ENCODE data around the gene TTLL1. TPM values are rescaled to one million over a fixed set of nuclear protein-coding genes. Genes with fewer than 3 reads are reported as not detected.

The TTLL1 gene
- total and polyA plus RNA-seq, 2 of the 4 experiments (the other 2 are of a cell fraction): 10.8 to 13.2 TPM

DNA sequence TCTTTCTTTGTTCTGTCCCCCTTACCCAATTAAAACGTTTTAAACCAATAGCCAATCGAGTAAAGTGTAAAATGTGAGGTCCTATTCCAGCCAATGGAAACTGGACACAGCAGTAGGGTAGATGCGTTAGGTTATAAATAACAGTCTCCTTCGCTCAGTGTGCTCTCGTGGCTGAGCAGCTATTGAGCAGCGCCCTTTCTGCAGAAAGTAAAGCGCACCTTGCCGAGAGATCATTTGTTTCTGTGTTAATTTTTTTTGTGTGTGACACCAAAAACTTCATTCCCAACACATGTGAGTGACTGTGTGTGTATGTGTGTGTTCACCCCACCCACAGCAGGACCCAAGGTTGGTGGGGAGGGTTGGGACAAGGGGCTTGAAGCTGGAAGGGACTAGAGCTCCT, 7.2 kb upstream of the TTLL1 start:
- dilution Hi-C loops (cut with HindIII; ENCODE audit: low sequenced_read_pairs, unreplicated experiment): no loop called here
- no peaks in the 10 kb centered on the region for H3K9me1 ChIP-seq (ENCODE audit: insufficient read depth, low read length)
- H4K5ac ChIP-seq (ENCODE audit: low read depth, low read length): no peak overlapping the region
- H3K79me1 ChIP-seq (ENCODE audit: low read depth in 1 of 2, low read length in 2 of 2): no peaks in the 10 kb centered on the region
- H3K4ac ChIP-seq (ENCODE audit: low read depth, low read length): no peak overlapping the region
- H3K27me3 ChIP-seq (ENCODE audit: control insufficient read depth, insufficient read depth, low read length): no peaks in the 10 kb centered on the region
- no peak overlapping the region for H3K27ac ChIP-seq (ENCODE audit: insufficient read depth, low read length)
- DNase-seq: no peak
- H3K56ac ChIP-seq (ENCODE audit: extremely low read depth, insufficient read depth, low read length): no peak overlapping the region
- H4K8ac ChIP-seq (ENCODE audit: low read depth in 2 of 2, low read length in 2 of 2): no peak overlapping the region
- no CpG with 5 or more reads among the region's 8 CpGs for WGBS, 2 experiments (ENCODE audit: extremely low coverage in 2 of 2, insufficient read length in 1 of 2)
- H3K4me2 ChIP-seq (ENCODE audit: low read depth, low read length): no peak overlapping the region
- intact Hi-C loops (cut with micrococcal nuclease): no loop called here
- no peak overlapping the region for H2AK5ac ChIP-seq (ENCODE audit: low read depth, low read length)
- no peak overlapping the region for H2BK20ac ChIP-seq (ENCODE audit: low read depth, low read length)
- H2AK9ac ChIP-seq (replicated peaks; ENCODE audit: low read depth, low read length, poor library complexity): no peak overlapping the region
- no peak overlapping the region for H4K91ac ChIP-seq (ENCODE audit: insufficient read depth, low read depth, low read length)
- ChIA-PET CTCF (no interaction called here), POLR2A (ENCODE audit: unreplicated experiment) (no interaction called here)
- no TSS peak for BruUV-seq (replicated peaks)
- TF ChIP-seq POLR2A (IDR thresholded peaks at IDR 0.05; ENCODE audit: low read depth, low read length) (no peak), SMC3 (IDR thresholded peaks at IDR 0.05; ENCODE audit: low read depth, low read length) (no peak), MAFK (IDR thresholded peaks at IDR 0.05; ENCODE audit: low read depth, low read length) (no peak), FOS (IDR thresholded peaks at IDR 0.05; ENCODE audit: low read depth, low read length) (no peak), MAZ (IDR thresholded peaks at IDR 0.05; ENCODE audit: borderline replicate concordance, low read depth, low read length) (no peak), BHLHE40 (IDR thresholded peaks at IDR 0.05; ENCODE audit: low read depth, low read length) (no peak), RFX5 (IDR thresholded peaks at IDR 0.05; ENCODE audit: low read depth, low read length) (no peak), RAD21 (IDR thresholded peaks at IDR 0.05; ENCODE audit: low read length) (no peak), MXI1 (IDR thresholded peaks at IDR 0.05; ENCODE audit: borderline replicate concordance, low read depth, low read length) (no peak), CEBPB (IDR thresholded peaks at IDR 0.05; ENCODE audit: low read depth, low read length) (no peak), NFE2L2 (IDR thresholded peaks at IDR 0.05; ENCODE audit: low read depth, low read length) (no peak), CHD1 (IDR thresholded peaks at IDR 0.05; ENCODE audit: low read depth, low read length) (no peak), RCOR1 (IDR thresholded peaks at IDR 0.05; ENCODE audit: insufficient replicate concordance, low read length) (no peak)
- TF ChIP-seq, protein P1, sequence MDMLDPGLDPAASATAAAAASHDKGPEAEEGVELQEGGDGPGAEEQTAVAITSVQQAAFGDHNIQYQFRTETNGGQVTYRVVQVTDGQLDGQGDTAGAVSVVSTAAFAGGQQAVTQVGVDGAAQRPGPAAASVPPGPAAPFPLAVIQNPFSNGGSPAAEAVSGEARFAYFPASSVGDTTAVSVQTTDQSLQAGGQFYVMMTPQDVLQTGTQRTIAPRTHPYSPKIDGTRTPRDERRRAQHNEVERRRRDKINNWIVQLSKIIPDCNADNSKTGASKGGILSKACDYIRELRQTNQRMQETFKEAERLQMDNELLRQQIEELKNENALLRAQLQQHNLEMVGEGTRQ (IDR thresholded peaks at IDR 0.05; ENCODE audit: low read depth, low read length): no peak
- TF ChIP-seq, protein P2, sequence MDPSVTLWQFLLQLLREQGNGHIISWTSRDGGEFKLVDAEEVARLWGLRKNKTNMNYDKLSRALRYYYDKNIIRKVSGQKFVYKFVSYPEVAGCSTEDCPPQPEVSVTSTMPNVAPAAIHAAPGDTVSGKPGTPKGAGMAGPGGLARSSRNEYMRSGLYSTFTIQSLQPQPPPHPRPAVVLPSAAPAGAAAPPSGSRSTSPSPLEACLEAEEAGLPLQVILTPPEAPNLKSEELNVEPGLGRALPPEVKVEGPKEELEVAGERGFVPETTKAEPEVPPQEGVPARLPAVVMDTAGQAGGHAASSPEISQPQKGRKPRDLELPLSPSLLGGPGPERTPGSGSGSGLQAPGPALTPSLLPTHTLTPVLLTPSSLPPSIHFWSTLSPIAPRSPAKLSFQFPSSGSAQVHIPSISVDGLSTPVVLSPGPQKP (IDR thresholded peaks at IDR 0.05; ENCODE audit: borderline replicate concordance, low read depth, low read length): no peak
- TF ChIP-seq, protein P3, sequence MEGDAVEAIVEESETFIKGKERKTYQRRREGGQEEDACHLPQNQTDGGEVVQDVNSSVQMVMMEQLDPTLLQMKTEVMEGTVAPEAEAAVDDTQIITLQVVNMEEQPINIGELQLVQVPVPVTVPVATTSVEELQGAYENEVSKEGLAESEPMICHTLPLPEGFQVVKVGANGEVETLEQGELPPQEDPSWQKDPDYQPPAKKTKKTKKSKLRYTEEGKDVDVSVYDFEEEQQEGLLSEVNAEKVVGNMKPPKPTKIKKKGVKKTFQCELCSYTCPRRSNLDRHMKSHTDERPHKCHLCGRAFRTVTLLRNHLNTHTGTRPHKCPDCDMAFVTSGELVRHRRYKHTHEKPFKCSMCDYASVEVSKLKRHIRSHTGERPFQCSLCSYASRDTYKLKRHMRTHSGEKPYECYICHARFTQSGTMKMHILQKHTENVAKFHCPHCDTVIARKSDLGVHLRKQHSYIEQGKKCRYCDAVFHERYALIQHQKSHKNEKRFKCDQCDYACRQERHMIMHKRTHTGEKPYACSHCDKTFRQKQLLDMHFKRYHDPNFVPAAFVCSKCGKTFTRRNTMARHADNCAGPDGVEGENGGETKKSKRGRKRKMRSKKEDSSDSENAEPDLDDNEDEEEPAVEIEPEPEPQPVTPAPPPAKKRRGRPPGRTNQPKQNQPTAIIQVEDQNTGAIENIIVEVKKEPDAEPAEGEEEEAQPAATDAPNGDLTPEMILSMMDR (conservative IDR thresholded peaks at IDR 0.05; ENCODE audit: low read depth, low read length): no peak
- no peak overlapping the region for H2BK5ac ChIP-seq (ENCODE audit: low read depth, low read length, poor library complexity, severe bottlenecking)
- no peak overlapping the region for H2BK15ac ChIP-seq (ENCODE audit: low read depth, low read length)
- H3K14ac ChIP-seq (replicated peaks; ENCODE audit: low read depth, low read length): no peak overlapping the region
- H3K4me1 ChIP-seq (ENCODE audit: control insufficient read depth, insufficient read depth, low read length): peaks cover 3% of the 10 kb centered on the region; the same call in 1 of the 2 replicates
- H2AFZ ChIP-seq (replicated peaks; ENCODE audit: low read length, poor library complexity): no peak overlapping the region
- H3K23ac ChIP-seq (ENCODE audit: low read depth, low read length): no peak overlapping the region
- in situ Hi-C loops (cut with MboI; ENCODE audit: low sequenced_read_pairs): no loop called here
- no peak overlapping the region for H3K9ac ChIP-seq (ENCODE audit: low read depth, low read length)
- H3K9me3 ChIP-seq (ENCODE audit: control insufficient read depth, insufficient read depth, low read length): peaks cover 6% of the 10 kb centered on the region
- no peak overlapping the region for H3K4me3 ChIP-seq (ENCODE audit: insufficient read depth, low read depth, low read length)
- H2BK120ac ChIP-seq (ENCODE audit: low read depth, low read length): no peak overlapping the region
- H3K36me3 ChIP-seq (ENCODE audit: control insufficient read depth, insufficient read depth, low read length): no peaks in the 10 kb centered on the region
- H3K18ac ChIP-seq (ENCODE audit: low read depth, low read length): no peak overlapping the region
- no peak for ATAC-seq (ENCODE audit: low read depth)
- H4K20me1 ChIP-seq (ENCODE audit: insufficient read depth, low read length): no peaks in the 10 kb centered on the region
